GM18907 (cell line): ENCODE results near the gene ADH1A.
"Not testable (repeated sequence)": the region's sequence is repeated elsewhere in the genome, so short reads cannot be mapped to it uniquely, and the experiment has no call there.

Experiments
- ATAC-seq: cut with Tn5 transposase; IDR thresholded peaks from one replicate; pipeline ENCODE4 v1.9.1; 2021; ENCODE audit warnings: mild to moderate bottlenecking, moderate library complexity; ENCODE audit not compliant: unreplicated experiment

The ADH1A gene

DNA sequence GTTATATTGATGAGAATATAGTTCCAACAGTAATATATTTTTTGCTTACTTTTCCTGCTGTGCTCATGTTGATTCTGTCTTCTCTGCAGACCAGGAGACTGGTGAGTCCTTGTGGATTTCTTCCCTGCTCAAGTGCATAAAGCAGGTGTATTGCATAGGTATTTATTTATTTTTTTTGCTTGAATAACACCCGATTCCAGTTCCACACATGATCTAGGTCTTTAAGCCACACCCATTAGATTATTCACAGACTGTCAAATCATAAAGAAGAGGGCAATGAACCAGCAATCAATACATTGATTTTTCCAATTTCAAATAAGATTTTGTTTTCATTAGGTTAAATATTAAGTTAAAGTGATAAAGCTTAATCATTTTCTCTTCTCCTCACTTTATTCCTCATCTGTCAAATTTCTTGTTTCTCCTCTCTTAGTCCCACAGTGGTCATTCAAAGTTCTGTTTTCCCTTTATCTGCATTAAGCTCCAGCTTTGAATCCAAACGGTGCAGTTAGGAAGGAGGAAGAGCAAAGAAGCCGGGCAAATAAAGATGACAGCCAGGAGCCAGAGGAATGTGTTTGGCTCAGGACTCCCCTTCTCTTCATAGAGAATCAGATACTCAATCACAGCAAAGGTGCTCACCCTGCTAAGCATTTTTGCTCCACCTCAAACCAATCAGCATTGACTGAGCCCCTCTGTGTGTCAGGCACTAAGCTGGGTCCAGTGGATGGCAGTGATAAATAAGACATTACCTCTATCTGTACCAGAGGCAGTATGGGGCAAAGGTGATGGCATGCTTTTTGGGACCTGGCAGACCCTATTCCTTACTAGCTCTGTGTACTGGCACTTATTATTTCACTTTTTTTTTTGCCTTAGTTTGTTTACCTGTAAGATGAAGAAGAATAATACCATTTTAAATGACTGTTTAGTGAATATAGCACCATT, at the start of gene ADH1A:
ADH1A (minus strand) TSS at position 138 of the 939 bp plus-strand sequence; CDS start at position 67, 71 bp downstream.
- ATAC-seq = no peak

DNA sequence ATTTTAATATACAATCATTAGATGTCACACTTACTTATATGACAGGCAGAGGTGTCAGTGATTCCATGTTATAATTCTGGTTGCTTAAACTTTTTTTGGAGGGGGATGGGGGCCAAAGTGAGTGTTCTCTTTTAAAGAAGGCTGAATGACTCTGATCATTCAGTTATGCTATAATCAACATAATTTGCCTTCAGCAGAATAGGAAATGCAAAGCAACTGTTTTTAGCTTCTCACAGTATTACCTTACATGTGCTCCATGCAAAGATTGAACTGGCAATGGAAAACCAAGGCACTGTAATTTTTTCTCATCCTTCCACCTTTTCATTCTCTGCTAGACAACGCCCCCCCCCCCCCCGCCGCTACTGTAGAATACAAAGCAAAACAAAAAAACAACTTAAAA, 48.4 kb upstream of the ADH1A start:
- ATAC-seq = no peak

DNA sequence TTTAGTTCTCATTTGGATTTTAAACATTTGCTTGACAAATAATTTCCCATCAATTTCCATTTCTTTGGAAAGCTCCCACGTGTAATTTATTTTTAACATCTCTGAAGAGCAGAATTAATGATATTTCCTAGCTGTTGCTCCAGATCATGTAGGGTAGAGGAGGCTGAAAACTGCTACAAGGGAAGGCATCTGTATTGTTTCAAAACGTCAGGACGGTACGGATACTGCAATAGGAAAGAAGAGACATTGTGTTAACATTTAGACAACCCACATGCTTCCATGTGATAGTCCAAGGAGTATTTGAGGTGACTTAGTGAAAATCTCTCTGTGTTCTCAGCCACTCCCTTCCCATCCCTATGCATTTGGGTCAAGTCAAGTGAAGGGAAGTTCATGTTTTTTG, 45.8 kb upstream of the ADH1A start:
- no peak for ATAC-seq

DNA sequence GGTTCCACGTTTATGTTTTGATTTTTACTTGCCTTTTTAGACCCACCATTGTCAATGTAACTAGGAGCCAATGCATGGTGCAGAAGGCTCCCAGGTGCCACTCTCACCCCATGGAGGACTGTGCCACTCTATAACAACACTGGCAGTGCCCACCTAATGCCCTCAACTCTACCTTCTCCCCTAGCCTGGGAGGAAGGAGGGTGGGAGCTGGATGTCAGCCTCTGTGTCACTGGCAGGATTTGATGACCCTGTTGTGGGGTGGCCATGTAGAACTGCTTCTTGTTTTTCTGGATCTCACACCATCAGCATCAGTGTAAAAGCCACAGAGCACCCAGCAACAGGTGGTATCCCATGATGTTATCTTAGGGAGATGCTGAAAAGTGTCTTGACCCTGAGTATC, 44.1 kb upstream of the ADH1A start:
- no peak for ATAC-seq

DNA sequence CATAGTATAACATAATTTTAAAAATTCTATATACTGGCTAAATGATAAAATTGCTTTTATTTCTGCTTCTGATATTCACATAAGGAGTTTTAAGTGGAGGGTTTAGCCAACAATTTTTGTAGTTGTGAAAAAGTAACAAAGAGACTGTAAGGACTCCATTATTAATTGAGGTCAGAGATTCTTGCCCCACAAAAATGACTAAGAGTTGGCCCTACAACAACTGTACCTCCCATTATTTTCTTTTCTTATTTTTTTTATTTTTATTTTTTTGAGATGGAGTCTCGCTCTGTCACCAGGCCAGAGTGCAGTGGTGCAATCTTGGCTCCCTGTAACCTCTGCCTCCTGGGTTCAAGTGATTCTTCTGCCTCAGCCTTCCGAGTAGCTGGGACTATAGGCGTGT, 39.9 kb upstream of the ADH1A start:
- no peak for ATAC-seq

DNA sequence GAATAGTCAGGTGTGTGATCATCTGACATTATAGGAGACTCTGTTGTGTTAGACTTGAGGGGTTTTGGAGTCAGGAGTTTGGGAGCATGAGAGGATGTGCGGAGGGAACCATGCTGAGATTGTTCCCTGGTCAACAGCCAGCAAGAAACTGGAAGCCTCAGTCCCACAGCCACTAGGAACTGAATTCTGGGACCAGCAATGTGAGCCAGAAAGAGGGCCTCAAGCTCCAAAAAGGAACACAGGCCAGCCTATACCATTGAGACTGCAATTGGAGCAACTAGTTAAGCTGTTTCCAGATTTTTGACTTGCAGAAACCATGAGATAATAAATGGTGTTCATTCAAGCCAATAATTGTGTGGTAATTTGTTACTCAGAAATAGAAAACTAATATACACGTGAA, 39.1 kb upstream of the ADH1A start:
- ATAC-seq = no peak

DNA sequence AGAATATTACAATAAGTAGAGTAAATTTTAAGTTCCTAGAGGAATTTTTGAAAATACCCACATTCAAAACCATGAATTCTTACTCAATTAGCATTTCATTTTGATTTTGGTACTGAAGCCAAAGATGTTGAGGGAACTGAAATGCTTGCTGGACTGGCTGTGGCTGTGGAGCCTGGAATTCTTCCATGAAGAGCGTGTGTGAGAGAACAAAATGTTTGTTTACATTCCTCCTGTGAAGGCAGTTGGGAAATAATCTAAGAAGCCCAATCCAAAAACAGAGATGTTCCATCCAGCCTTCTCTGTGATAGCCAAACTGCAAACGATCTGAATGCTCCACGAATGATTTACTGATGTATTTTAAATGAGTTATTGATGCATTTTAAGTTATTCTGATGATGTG, 34.2 kb upstream of the ADH1A start:
- no peak for ATAC-seq

DNA sequence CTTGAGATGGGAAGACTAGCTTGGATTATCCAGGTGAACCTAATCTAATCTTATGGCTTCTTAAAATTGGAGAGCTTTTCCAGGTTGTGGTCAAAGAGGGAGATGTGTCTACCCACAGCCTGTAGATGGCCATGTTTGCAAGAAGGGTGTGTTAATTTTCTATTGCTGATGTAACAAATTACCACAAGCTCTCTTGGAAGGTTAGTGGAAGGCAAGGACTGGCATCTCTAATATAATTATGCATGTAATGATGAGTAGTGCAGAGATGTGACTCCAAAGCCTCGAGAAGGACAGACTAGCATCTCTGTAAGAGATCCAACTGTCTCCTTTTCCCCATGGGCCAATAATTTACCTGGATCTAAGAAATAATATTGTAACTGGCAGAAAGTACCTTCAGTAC, 33.6 kb upstream of the ADH1A start:
- ATAC-seq = no peak

DNA sequence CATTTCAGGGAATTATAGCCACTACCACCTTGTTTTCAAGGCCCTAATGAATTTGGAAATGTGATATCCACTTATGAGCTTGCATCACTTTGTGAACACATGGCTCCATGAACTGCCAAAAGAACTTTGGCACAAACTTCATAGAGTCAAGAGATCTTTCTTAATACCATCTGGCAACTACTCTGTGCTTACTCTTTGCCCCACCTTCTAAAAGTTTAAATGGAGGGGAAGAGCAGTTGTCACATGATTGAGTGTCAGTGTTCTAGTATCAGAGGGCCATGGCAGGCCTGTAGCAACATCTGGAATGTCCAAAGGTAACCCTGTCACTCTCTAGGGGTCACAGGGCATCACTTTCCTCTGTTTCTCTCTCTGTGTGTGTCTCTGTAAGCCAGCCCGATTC, 33.0 kb upstream of the ADH1A start:
- no peak for ATAC-seq

DNA sequence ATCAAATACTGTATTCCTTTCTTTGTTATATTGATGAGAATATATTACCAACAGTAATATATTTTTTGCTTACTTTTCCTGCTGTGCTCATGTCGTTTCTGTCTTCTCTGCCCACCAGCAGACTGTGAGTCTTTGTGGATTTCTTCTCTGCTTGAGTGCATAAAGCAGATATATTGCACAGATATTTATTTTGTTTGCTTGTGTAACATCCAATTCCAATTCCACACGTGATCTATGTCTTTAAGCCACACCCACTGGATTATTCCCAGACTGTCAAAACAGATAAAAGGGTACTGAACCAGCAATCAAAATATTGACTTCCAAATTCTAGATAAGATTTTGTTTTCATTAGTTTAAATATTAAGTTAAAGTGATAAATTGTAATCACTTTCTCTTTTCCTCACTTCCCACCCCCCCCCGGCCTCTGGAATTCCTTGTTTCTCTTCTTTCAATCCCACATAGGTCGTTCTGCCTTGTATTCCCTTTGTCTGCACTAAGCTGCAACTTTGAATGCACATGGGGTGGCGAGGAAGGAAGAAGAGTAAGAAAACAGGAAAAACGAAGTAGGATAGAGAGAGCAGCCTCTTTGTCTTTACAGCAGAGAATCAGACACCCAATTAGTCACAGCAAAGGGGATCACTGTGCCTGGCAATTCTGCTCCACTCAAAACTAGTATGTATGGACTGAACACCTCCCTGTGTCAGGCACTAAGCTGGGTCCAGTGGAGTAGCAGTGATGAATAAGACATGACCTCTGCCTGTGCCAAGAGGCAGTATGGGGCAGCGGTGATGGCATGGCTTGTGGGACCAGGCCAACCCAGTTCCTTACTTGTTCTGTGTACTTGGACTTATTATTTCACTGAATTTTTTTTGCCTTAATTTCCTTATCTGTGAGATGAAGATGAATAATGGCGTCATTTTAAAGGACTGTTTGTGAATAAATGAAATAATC, 30.7 kb upstream of the ADH1A start, which contains the start of gene ADH1B:
ADH1B (minus strand) TSS at position 161 of the 951 bp plus-strand sequence; CDS start at position 91, 70 bp downstream.
- no peak for ATAC-seq

DNA sequence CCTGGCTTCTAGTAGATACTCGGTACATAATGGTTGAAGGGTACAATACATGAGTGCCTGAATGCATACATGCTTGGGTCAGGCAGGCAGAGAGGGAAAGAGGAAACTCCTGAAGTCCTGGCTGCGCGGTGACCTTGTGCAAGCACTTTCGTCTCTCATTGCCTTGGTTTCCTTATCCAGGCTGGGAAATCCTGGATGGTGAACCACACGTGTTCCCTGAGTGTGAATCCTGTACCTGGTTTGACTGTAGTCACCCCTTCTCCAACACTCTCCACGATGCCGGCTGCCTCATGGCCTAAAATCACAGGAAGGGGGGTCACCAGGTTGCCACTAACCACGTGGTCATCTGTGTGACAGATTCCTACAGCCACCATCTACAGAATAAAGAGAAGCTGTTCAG, 27.0 kb upstream of the ADH1A start:
- not testable (repeated sequence) for ATAC-seq

DNA sequence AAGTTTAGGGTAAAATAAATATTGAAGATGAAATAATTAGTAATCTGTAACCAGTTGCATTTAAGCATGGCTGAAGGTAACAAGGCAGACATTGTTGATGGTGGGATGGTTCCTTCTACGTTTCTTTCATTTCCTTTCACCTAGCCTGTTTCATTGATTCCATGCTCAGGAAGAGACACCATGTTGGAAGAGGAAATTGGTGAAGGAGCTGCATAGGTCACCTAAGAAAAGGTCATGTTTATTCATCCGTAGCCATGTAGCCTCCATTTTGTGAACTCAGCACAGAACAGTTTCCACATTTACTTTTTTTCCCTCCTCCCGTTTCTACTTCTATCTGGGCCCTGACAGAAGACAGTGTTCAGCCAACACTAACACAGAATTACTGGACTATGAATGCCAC, 26.6 kb upstream of the ADH1A start:
- no peak for ATAC-seq

DNA sequence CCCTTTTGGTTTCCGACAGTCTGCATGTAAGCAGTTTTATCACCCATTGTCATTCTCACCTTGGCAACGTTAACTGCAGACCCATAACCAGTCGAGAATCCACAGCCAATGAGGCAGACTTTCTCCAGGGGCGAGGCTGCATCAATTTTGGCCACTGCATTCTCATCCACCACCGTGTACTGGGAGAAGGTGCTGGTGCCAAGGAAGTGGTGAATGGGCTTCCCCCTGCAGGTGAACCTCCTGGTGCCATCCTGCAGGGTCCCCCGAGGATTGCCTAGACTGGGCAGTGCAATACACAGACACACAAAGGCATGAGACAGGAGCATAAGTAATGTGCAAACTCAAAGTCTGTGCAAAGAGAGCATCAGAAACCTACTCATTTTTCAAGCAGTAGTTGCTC, 25.1 kb upstream of the ADH1A start:
- no peak for ATAC-seq

DNA sequence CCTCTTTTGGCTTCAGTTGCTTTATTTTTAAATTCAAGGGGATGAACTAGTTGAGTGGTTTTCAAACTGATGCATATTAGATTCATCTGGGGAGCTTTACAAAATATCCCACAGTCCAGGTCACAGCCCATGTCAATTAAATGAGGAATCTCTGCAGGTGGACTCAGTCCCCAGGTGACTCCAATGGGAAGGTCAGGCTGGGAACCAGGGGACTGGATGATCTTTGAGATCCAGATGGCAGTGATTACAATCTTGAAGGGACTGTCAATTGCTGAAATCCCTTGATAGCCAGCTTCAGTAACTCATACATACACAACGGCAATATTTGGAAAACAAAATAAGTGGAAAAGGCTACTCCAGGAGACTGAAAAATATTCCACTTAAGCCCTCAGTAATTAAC, 23.4 kb upstream of the ADH1A start:
- ATAC-seq = no peak

DNA sequence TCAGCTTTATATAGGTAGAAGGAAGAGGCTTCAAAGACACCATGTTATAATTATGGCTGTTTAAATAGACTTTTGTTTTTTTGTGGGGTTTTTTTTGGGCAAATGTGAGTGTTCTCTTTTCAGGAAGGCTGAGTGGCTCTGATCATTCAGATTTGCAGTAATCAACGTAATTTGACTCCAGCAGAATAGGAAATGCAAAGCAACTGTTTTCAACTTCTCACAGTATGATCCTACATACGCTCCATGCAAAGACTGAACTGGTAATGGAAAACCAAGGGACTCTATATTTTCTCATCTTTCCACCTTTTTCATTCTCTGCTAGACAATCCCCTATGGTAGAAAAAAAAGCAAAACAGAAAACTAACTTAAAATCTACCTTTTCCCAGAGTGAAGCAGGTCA, 19.6 kb upstream of the ADH1A start:
- no peak for ATAC-seq

DNA sequence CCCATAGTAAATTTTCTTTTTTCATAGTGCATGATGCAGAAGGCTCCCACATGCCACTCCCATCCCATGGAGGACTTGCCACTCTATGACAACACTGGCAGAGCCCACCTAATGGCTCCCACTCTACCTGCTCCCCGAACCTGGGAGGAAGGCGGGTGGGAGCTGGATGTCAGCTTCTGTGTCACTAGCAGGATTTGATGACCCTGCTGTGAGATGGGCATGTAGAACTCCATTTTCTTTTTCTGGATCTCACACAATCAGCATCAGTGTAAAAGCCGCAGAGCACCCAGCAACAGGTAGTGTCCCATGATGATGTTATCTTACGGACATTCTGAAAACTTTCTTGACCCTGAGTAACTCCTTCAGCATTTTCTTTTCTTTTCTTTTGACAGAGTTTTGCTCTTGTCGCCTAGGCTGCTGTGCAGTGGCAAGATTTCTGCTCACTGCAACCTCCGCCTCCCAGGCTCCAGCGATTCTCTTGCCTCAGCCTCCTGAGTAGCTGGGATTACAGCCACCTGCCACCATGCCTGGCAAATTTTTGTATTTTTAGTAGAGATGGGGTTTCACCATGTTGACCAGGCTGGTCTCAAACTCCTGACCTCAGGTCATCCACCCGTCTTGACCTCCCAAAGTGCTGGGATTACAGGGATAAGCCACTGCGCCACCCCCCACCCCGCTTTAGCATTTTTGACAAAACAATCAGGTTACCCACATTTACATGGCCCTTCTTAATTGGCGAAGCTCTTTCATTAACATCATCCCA, 15.0 kb upstream of the ADH1A start:
- no peak for ATAC-seq

DNA sequence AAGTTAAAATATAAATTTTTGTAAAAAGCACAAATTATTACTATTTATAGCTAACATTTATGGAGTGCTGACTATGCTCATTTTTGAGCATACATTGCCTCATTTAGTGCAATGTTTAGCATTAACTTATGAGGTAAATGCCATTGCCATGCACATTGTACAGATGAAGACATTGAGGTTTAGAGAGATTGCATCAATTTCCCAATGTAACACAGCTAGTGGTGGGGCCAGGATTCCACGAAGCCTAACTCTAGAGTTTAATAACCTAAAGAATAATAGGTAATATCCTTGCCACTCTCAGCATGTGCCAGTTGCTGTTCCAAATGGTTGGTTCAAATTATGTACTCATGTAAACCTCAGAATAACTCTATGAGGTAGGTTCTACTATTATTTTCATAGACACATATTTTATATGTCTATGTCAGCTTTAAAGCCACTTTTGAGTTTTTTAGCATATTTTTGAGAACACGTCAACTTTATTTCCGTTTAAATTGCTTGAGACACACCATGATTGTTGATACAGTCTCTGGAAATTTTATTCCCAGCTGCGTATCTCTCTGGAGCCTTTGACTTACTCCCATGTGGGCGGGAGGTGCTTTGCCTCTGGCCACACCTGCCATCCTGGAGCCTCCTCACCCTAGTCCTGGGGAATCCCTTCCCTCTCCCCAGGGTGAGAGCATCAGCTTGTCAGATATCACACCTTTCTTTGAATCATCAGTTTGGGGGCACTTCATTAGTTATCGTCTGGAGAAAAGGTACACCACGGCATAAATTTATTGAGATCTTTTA, 10.8 kb upstream of the ADH1A start:
- no peak for ATAC-seq

DNA sequence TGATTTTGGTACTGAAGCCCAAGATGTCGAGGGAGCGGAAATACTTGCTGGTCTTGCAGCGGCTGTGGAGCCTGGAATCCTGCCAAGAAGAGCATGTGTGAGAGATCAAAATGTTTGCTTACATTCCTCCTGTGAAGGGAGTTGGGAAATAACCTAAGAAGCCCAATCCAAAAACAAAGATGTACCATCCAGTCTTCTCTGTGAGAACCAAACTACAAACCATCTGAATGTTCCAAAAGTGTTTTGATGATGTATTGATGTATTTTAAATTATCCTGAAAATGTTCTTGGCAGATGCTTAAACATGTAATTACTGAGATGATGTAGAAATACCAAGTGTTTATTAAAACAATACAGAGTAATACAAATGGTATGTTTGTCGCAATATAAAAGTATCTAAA, 10.1 kb upstream of the ADH1A start:
- ATAC-seq = no peak

DNA sequence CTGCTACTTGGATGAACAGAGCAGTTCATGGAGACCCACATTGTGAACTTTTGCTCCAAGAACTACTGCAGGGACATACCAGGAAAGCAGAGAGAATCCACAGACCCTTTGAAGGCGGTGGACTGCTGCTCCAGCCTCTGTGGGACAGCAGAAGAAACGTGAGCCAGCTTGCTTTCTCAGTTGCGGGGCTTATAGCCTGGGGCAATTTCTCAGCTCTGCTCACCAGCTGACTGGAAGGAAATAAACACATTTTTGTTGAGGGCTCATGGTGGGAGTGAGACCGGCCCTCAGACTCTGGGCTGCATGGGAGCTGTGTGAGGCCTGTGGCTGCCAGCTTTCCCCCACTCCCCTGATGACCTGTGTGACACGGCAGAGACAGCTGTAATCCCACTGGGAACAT, 2.6 kb upstream of the ADH1A start:
- no peak for ATAC-seq

DNA sequence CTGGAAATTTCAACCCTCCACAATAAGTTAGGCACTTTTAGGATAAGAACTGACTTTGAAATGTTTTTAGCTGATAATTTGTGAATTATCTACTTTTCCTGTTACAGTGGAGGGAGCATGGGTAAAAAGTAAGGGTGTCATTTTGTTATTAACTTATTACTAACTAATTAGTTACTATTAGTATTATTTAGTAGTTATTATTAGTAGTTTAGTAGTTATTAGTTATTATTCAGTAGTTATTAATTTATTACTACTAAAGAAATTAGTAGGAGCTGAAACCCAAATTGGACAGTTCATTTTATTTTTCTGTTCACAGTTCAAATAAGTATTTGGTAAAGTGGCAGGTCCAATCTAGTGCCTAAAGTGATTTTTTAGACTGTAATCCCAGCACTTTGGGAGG, 5.4 kb downstream of the ADH1A start:
- ATAC-seq = no peak
